ENCODE data around the gene KCNH8. TPM values are rescaled to one million over a fixed set of nuclear protein-coding genes. Genes with fewer than 3 reads are reported as not detected.

KCNH8 gene
- total RNA-seq, 1 experiment from 2014 or later: not detected

- ATAC-seq: no peak
Measured at GRCh38 chr3:19103510-19103909, 44.8 kb upstream of the KCNH8 start.

GRCh38 chr3:19104459-19104858 is 43.9 kb upstream of the KCNH8 start:
- H3K36me3 ChIP-seq (ENCODE audit: control insufficient read depth, insufficient read depth, low read length): no peaks in the 10 kb centered on the region
- intact Hi-C loops (cut with micrococcal nuclease; ENCODE audit: unreplicated experiment): no loop called here
- no peaks in the 10 kb centered on the region for H3K4me1 ChIP-seq (ENCODE audit: control insufficient read depth, insufficient read depth, low read length)
- no peaks in the 10 kb centered on the region for H3K27me3 ChIP-seq (ENCODE audit: control insufficient read depth, insufficient read depth, low read length)
- ChIA-PET CTCF (no interaction called here), POLR2A (no interaction called here)
- in situ Hi-C loops (cut with HindIII; ENCODE audit: low pct_unique_long_range_greater_than_20kb, low sequenced_read_pairs): no loop called here
- ATAC-seq: no peak
- no peak overlapping the region for H3K27ac ChIP-seq (ENCODE audit: low read length)
- no peak for TF ChIP-seq SIN3A (IDR thresholded peaks at IDR 0.05; ENCODE audit: borderline replicate concordance, insufficient read depth, low read depth, low read length)
- no peak for TF ChIP-seq TCF7L2 (IDR thresholded peaks at IDR 0.05; ENCODE audit: low read depth, low read length)
- no peak for TF ChIP-seq REST (IDR thresholded peaks at IDR 0.05; ENCODE audit: insufficient read depth in 1 of 2, low read depth in 2 of 2, low read length in 1 of 2)
- TF ChIP-seq CTCF (IDR thresholded peaks at IDR 0.05): no peak
- TF ChIP-seq POLR2AphosphoS5 (IDR thresholded peaks at IDR 0.05; ENCODE audit: low read depth, low read length): no peak
- no peak for DNase-seq (ENCODE audit: low read depth, low spot score)
- BruUV-seq (replicated peaks): no TSS peak
- no peaks in the 10 kb centered on the region for H3K9me3 ChIP-seq (ENCODE audit: control insufficient read depth, insufficient read depth, low read depth, low read length)
- H3K4me3 ChIP-seq (ENCODE audit: low read depth in 2 of 2, low read length in 2 of 2): no peak overlapping the region

More at GRCh38 chr3:19103510-19103909, 44.8 kb upstream of the KCNH8 start:
- CTCF ChIA-PET: no interaction called here
- Histone ChIP-seq H3K4me1 (ENCODE audit: control insufficient read depth, insufficient read depth, low read length) (no peaks in the 10 kb centered on the region), H3K36me3 (ENCODE audit: control insufficient read depth, insufficient read depth, low read length) (no peaks in the 10 kb centered on the region), H3K27ac (ENCODE audit: low read length) (no peak overlapping the region), H3K4me3 (ENCODE audit: low read depth in 2 of 2, low read length in 2 of 2) (no peak overlapping the region), H3K9me3 (ENCODE audit: control insufficient read depth, insufficient read depth, low read depth, low read length) (no peaks in the 10 kb centered on the region), H3K27me3 (ENCODE audit: control insufficient read depth, insufficient read depth, low read length) (no peaks in the 10 kb centered on the region)
- POLR2A ChIA-PET: no interaction called here
- DNase-seq (ENCODE audit: low read depth, low spot score): no peak
- intact Hi-C loops (cut with micrococcal nuclease; ENCODE audit: unreplicated experiment): no loop called here
- in situ Hi-C loops (cut with HindIII; ENCODE audit: low pct_unique_long_range_greater_than_20kb, low sequenced_read_pairs): no loop called here
- no peak for TF ChIP-seq SIN3A (IDR thresholded peaks at IDR 0.05; ENCODE audit: borderline replicate concordance, insufficient read depth, low read depth, low read length)
- no peak for TF ChIP-seq TCF7L2 (IDR thresholded peaks at IDR 0.05; ENCODE audit: low read depth, low read length)
- no peak for TF ChIP-seq REST (IDR thresholded peaks at IDR 0.05; ENCODE audit: insufficient read depth in 1 of 2, low read depth in 2 of 2, low read length in 1 of 2)
- TF ChIP-seq CTCF (IDR thresholded peaks at IDR 0.05): no peak
- no peak for TF ChIP-seq POLR2AphosphoS5 (IDR thresholded peaks at IDR 0.05; ENCODE audit: low read depth, low read length)
- BruUV-seq (replicated peaks): no TSS peak

Measured in Panc1 (cell line).